IMR-90 (cell line): ENCODE measurements around the gene FAM163B. TPM values are rescaled to one million over a fixed set of nuclear protein-coding genes. Genes with fewer than 3 reads are reported as not detected.

Experiments
- ATAC-seq: fragments of 200-7000 bp; cut with Tn5 transposase; 2 replicates; pipeline ENCODE4 v1.9.1; 2020; ENCODE audit warnings: low read depth, mild to moderate bottlenecking, moderate library complexity
- BruUV-seq: library from RNA; stranded (reverse); fragments of 400-500 nt; replicated peaks from 2 replicates; lab custom pipeline; 2021; lab: Mats Ljungman, UMichigan
- CTCF ChIA-PET: fragments of 300-600 bp; formaldehyde crosslinking; extraction: SDS; loops from one replicate; lab custom pipeline; 2021; ENCODE audit warnings: antibody characterized with exemption; lab: Yijun Ruan, JAX
- POLR2A ChIA-PET: fragments of 300-600 bp; sonication (Branson Sonifier 250); formaldehyde crosslinking; loops from one replicate; lab custom pipeline; 2022; ENCODE audit warnings: antibody characterized with exemption; ENCODE audit not compliant: unreplicated experiment; lab: Charles Lee
- DNase-seq: peaks from one replicate; pipeline ENCODE4 v3.0.0; 2013
- H2AFZ ChIP-seq: replicated peaks from 2 replicates; pipeline ENCODE3; 2013; ENCODE audit warnings: low read length, mild to moderate bottlenecking; ENCODE audit not compliant: poor library complexity
- H2AK5ac ChIP-seq: 2 replicates; pipeline ENCODE4 v1.6.1; 2013; ENCODE audit warnings: low read depth, low read length, inconsistent platforms
- H2AK9ac ChIP-seq: replicated peaks from 2 replicates; pipeline ENCODE3; 2013; ENCODE audit warnings: mild to moderate bottlenecking, low read depth, low read length, moderate library complexity; ENCODE audit not compliant: poor library complexity
- H2BK120ac ChIP-seq: 2 replicates; pipeline ENCODE4 v1.6.1; 2013; ENCODE audit warnings: low read depth, low read length, inconsistent platforms
- H2BK15ac ChIP-seq: 3 replicates; pipeline ENCODE4 v1.6.1; 2013; ENCODE audit warnings: low read depth, low read length, inconsistent platforms
- H2BK20ac ChIP-seq: 2 replicates; pipeline ENCODE4 v1.6.1; 2013; ENCODE audit warnings: low read depth, mild to moderate bottlenecking, inconsistent platforms, low read length, moderate library complexity
- H2BK5ac ChIP-seq: 2 replicates; pipeline ENCODE4 v1.6.1; 2013; ENCODE audit warnings: mild to moderate bottlenecking, low read depth, low read length, inconsistent platforms; ENCODE audit not compliant: poor library complexity, severe bottlenecking
- H3K14ac ChIP-seq: replicated peaks from 2 replicates; pipeline ENCODE4 v1.6.1; 2013; ENCODE audit warnings: low read depth, low read length, inconsistent platforms
- H3K18ac ChIP-seq: 2 replicates; pipeline ENCODE4 v1.6.1; 2013; ENCODE audit warnings: low read depth, low read length, control low read depth
- H3K23ac ChIP-seq: 2 replicates; pipeline ENCODE4 v1.6.1; 2013; ENCODE audit warnings: low read depth, low read length, inconsistent platforms
- H3K27ac ChIP-seq: 2 replicates; pipeline ENCODE4 v1.5.1; 2013; ENCODE audit warnings: mild to moderate bottlenecking, control low read depth, low read length; ENCODE audit not compliant: insufficient read depth
- H3K27me3 ChIP-seq: 2 replicates; pipeline ENCODE4 v1.6.1; 2013; ENCODE audit warnings: low read length; ENCODE audit not compliant: control insufficient read depth, insufficient read depth
- H3K36me3 ChIP-seq: 2 replicates; pipeline ENCODE4 v1.6.1; 2013; ENCODE audit warnings: low read length, mixed read lengths; ENCODE audit not compliant: control insufficient read depth, insufficient read depth
- H3K4ac ChIP-seq: 2 replicates; pipeline ENCODE4 v1.6.1; 2013; ENCODE audit warnings: low read depth, low read length, inconsistent platforms
- H3K4me1 ChIP-seq: 2 replicates; pipeline ENCODE4 v1.6.1; 2013; ENCODE audit warnings: low read length, mixed read lengths; ENCODE audit not compliant: control insufficient read depth, insufficient read depth
- H3K4me2 ChIP-seq: 2 replicates; pipeline ENCODE4 v1.6.1; 2013; ENCODE audit warnings: low read depth, mild to moderate bottlenecking, control low read depth, low read length, moderate library complexity
- H3K4me3 ChIP-seq: 2 replicates; pipeline ENCODE4 v1.5.1; 2013; ENCODE audit warnings: low read depth, mild to moderate bottlenecking, control low read depth, low read length, moderate library complexity; ENCODE audit not compliant: insufficient read depth
- H3K56ac ChIP-seq: 2 replicates; pipeline ENCODE4 v1.6.1; 2013; ENCODE audit warnings: low read length, inconsistent platforms; ENCODE audit not compliant: insufficient read depth; ENCODE audit errors: extremely low read depth
- H3K79me1 ChIP-seq, 2 experiments: 2 replicates each; pipeline ENCODE4 v1.6.1; 2013; ENCODE audit warnings: low read length in 2 of 2, inconsistent platforms in 1 of 2, low read depth in 1 of 2
- H3K9ac ChIP-seq: 2 replicates; pipeline ENCODE4 v1.6.1; 2013; ENCODE audit warnings: low read depth, low read length, control low read depth
- H3K9me1 ChIP-seq: 2 replicates; pipeline ENCODE4 v1.6.1; 2013; ENCODE audit warnings: low read length, inconsistent platforms; ENCODE audit not compliant: insufficient read depth
- H3K9me3 ChIP-seq: 2 replicates; pipeline ENCODE4 v1.6.1; 2013; ENCODE audit warnings: low read length; ENCODE audit not compliant: control insufficient read depth, insufficient read depth
- H4K20me1 ChIP-seq: 2 replicates; pipeline ENCODE4 v1.6.1; 2013; ENCODE audit warnings: low read length, inconsistent platforms; ENCODE audit not compliant: insufficient read depth
- H4K5ac ChIP-seq: 2 replicates; pipeline ENCODE4 v1.6.1; 2013; ENCODE audit warnings: mild to moderate bottlenecking, low read depth, low read length, control low read depth
- H4K8ac ChIP-seq, 2 experiments: 2 replicates each; pipeline ENCODE4 v1.6.1; 2013; ENCODE audit warnings: low read depth in 2 of 2, low read length in 2 of 2, control low read depth in 1 of 2, inconsistent platforms in 1 of 2
- H4K91ac ChIP-seq: 2 replicates; pipeline ENCODE4 v1.6.1; 2013; ENCODE audit warnings: low read depth, low read length, inconsistent platforms; ENCODE audit not compliant: insufficient read depth
- BHLHE40 ChIP-seq: fragments of 150-350 bp; IDR thresholded peaks from 2 replicates; pipeline ENCODE4 v1.6.1; 2016; ENCODE audit warnings: mild to moderate bottlenecking, low read depth, low read length
- CEBPB ChIP-seq: IDR thresholded peaks from 2 replicates; pipeline ENCODE4 v1.6.1; 2012; ENCODE audit warnings: low read depth, low read length, improper control_type of control experiment
- ELK1 ChIP-seq: fragments of 150-350 bp; IDR thresholded peaks from 2 replicates; pipeline ENCODE4 v1.6.1; 2016; ENCODE audit warnings: low read depth, mild to moderate bottlenecking, low read length, moderate library complexity, borderline replicate concordance
- FOS ChIP-seq: fragments of 150-350 bp; IDR thresholded peaks from 2 replicates; pipeline ENCODE4 v1.6.1; 2016; ENCODE audit warnings: low read depth, low read length
- MAFK ChIP-seq: IDR thresholded peaks from 2 replicates; pipeline ENCODE4 v1.6.1; 2012; ENCODE audit warnings: low read depth, low read length, improper control_type of control experiment
- MAZ ChIP-seq: IDR thresholded peaks from 2 replicates; pipeline ENCODE4 v1.6.1; 2012; ENCODE audit warnings: low read depth, mild to moderate bottlenecking, low read length, improper control_type of control experiment, moderate library complexity, borderline replicate concordance
- MXI1 ChIP-seq: IDR thresholded peaks from 2 replicates; pipeline ENCODE4 v1.6.1; 2012; ENCODE audit warnings: low read depth, mild to moderate bottlenecking, low read length, moderate library complexity, borderline replicate concordance
- NFE2L2 ChIP-seq: fragments of 150-350 bp; IDR thresholded peaks from 2 replicates; pipeline ENCODE4 v1.6.1; 2016; ENCODE audit warnings: low read depth, mild to moderate bottlenecking, low read length
- POLR2A ChIP-seq: IDR thresholded peaks from 2 replicates; pipeline ENCODE4 v1.6.1; 2012; ENCODE audit warnings: mild to moderate bottlenecking, low read depth, low read length
- RCOR1 ChIP-seq: IDR thresholded peaks from 2 replicates; pipeline ENCODE4 v1.6.1; 2012; ENCODE audit warnings: mild to moderate bottlenecking, low read length, improper control_type of control experiment; ENCODE audit not compliant: insufficient replicate concordance
- RFX5 ChIP-seq: IDR thresholded peaks from 2 replicates; pipeline ENCODE4 v1.8.0; 2012; ENCODE audit warnings: low read depth, mild to moderate bottlenecking, low read length, moderate library complexity
- SMC3 ChIP-seq: fragments of 150-350 bp; IDR thresholded peaks from 2 replicates; pipeline ENCODE4 v1.6.1; 2016; ENCODE audit warnings: low read depth, mild to moderate bottlenecking, antibody characterized with exemption, low read length, moderate library complexity
- WGBS, 2 experiments: methylation state at CpG; one replicate each; pipeline versions ENCODE4 v1.1.5 to v1.1.7; 2013; ENCODE audit warnings: missing lambda C conversion rate in 2 of 2; ENCODE audit not compliant: insufficient read length in 1 of 2; ENCODE audit errors: extremely low coverage in 2 of 2; 5-methylcytosine and 5-hydroxymethylcytosine counted together
- dilution Hi-C: fragments of 300-500 bp; cut with HindIII; formaldehyde crosslinking; loops from one replicate; pipeline ENCODE4 v1.14.3; 2018; ENCODE audit warnings: low sequenced_read_pairs; ENCODE audit not compliant: unreplicated experiment
- in situ Hi-C: fragments of 300-500 bp; cut with MboI; formaldehyde crosslinking; loops from 3 replicates; pipeline ENCODE4 v1.14.3; 2019; ENCODE audit warnings: low sequenced_read_pairs, inconsistent platforms, mixed read lengths
- intact Hi-C: fragments of 100-400 bp; cut with micrococcal nuclease; formaldehyde crosslinking; loops from 2 replicates; pipeline ENCODE4 v1.10.0; 2022
- polyA plus RNA-seq, 3 experiments: library from polyadenylated mRNA; depleted of rRNA; stranded (reverse); fragments of >200 nt; gene quantifications; 2 replicates each; pipeline ENCODE4 v1.2.3, GENCODE V29; 2012; ENCODE audit warnings: low replicate concordance in 1 of 3
- total RNA-seq: library from RNA; depleted of rRNA; stranded (reverse); fragments of >200 nt; gene quantifications from 2 replicates; pipeline ENCODE4 v1.2.3, GENCODE V29; 2012
- TF ChIP-seq, protein P1 (sequence below): fragments of 150-350 bp; IDR thresholded peaks from 2 replicates; pipeline ENCODE4 v1.6.1; 2017; ENCODE audit warnings: mild to moderate bottlenecking, antibody characterized with exemption, low read length, low read depth
- TF ChIP-seq, protein P2 (sequence below): conservative IDR thresholded peaks from 2 replicates; pipeline ENCODE4 v1.5.1; 2012; ENCODE audit warnings: mild to moderate bottlenecking, low read depth, low read length, improper control_type of control experiment

Gene FAM163B
- total and polyA plus RNA-seq, 2 of the 4 experiments (the other 2 are of a cell fraction), result not detected

DNA sequence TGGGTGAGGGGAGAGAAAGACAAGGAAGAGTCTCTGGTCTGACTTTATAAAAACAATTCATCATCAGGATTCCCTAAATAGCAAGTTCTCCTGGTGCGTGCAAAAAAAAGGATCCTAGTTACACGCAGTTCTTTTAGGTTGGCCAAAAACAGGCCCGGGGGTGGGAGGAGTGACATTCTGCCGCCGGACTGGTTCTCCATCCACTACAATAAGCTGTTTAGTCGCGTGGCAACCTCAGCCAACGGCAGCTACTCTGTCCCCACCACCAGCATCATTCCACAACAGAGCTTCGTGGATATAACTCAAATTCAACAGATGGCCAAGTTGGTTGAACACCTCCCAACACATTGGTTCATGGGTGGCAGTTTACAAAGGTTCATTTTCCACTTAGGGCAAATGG lies 2.9 kb upstream of the FAM163B start:
- no peak overlapping the region for H4K91ac ChIP-seq
- BruUV-seq, result no TSS peak
- in situ Hi-C loops (no loop called here), dilution Hi-C loops (no loop called here), intact Hi-C loops (no loop called here)
- no peak overlapping the region for H2BK5ac ChIP-seq
- H2BK20ac ChIP-seq, result no peak overlapping the region
- no peak for TF ChIP-seq RFX5
- no peak for TF ChIP-seq BHLHE40
- no peak for TF ChIP-seq MAFK
- TF ChIP-seq ELK1, result no peak
- TF ChIP-seq MXI1, result no peak
- TF ChIP-seq RCOR1, result no peak
- TF ChIP-seq, protein P1, sequence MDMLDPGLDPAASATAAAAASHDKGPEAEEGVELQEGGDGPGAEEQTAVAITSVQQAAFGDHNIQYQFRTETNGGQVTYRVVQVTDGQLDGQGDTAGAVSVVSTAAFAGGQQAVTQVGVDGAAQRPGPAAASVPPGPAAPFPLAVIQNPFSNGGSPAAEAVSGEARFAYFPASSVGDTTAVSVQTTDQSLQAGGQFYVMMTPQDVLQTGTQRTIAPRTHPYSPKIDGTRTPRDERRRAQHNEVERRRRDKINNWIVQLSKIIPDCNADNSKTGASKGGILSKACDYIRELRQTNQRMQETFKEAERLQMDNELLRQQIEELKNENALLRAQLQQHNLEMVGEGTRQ, result no peak
- no peak for TF ChIP-seq POLR2A
- TF ChIP-seq CEBPB, result no peak
- TF ChIP-seq SMC3, result no peak
- TF ChIP-seq FOS, result no peak
- TF ChIP-seq, protein P2, sequence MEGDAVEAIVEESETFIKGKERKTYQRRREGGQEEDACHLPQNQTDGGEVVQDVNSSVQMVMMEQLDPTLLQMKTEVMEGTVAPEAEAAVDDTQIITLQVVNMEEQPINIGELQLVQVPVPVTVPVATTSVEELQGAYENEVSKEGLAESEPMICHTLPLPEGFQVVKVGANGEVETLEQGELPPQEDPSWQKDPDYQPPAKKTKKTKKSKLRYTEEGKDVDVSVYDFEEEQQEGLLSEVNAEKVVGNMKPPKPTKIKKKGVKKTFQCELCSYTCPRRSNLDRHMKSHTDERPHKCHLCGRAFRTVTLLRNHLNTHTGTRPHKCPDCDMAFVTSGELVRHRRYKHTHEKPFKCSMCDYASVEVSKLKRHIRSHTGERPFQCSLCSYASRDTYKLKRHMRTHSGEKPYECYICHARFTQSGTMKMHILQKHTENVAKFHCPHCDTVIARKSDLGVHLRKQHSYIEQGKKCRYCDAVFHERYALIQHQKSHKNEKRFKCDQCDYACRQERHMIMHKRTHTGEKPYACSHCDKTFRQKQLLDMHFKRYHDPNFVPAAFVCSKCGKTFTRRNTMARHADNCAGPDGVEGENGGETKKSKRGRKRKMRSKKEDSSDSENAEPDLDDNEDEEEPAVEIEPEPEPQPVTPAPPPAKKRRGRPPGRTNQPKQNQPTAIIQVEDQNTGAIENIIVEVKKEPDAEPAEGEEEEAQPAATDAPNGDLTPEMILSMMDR, result no peak
- no peak for TF ChIP-seq MAZ
- TF ChIP-seq NFE2L2, result no peak
- H3K4me3 ChIP-seq, result no peak overlapping the region
- POLR2A ChIA-PET, result no interaction called here
- H3K27me3 ChIP-seq, result peaks cover 62% of the 10 kb centered on the region
- H3K27ac ChIP-seq, result no peak overlapping the region
- no peaks in the 10 kb centered on the region for H3K4me1 ChIP-seq
- H3K9me3 ChIP-seq, result no peaks in the 10 kb centered on the region
- no peak for ATAC-seq
- no peak overlapping the region for H2AK9ac ChIP-seq
- H3K4ac ChIP-seq, result no peak overlapping the region
- H3K79me1 ChIP-seq, result no peaks in the 10 kb centered on the region
- no peak overlapping the region for H4K8ac ChIP-seq
- no peak overlapping the region for H4K5ac ChIP-seq
- H3K23ac ChIP-seq, result no peak overlapping the region
- H3K9me1 ChIP-seq, result no peaks in the 10 kb centered on the region
- no peak overlapping the region for H3K18ac ChIP-seq
- H3K9ac ChIP-seq, result no peak overlapping the region
- CTCF ChIA-PET, result no interaction called here
- WGBS, 2 experiments, result no CpG with 5 or more reads among the region's 9 CpGs
- H2BK15ac ChIP-seq, result no peak overlapping the region
- H3K4me2 ChIP-seq, result no peak overlapping the region
- no peak overlapping the region for H3K56ac ChIP-seq
- H2BK120ac ChIP-seq, result no peak overlapping the region
- no peak for DNase-seq
- H2AK5ac ChIP-seq, result no peak overlapping the region
- H2AFZ ChIP-seq, result no peak overlapping the region
- no peak overlapping the region for H3K14ac ChIP-seq
- no peaks in the 10 kb centered on the region for H3K36me3 ChIP-seq
- no peaks in the 10 kb centered on the region for H4K20me1 ChIP-seq
